ENCODE results near the gene FSCN2.

GRCh38 chr17:81572563-81573168 lies 44.5 kb downstream of the FSCN2 start:
- TF ChIP-seq CTCF (IDR thresholded peaks at IDR 0.05) (no peak), POLR2A (IDR thresholded peaks at IDR 0.05) (no peak)
